Stimulated activated CD8-positive, alpha-beta memory T cell treated with anti-CD3 and anti-CD28 coated beads, Interleukin-7, amount 100 ng/mL, for 1 hour (primary cell): ENCODE results near the gene HERPUD2.

Source experiments
- DNase-seq, 2 donors: peaks; one replicate each; pipeline ENCODE4 v3.0.0-alpha.2; 2020; ENCODE audit warnings: low read depth in 2 of 2

Gene HERPUD2, protein sequence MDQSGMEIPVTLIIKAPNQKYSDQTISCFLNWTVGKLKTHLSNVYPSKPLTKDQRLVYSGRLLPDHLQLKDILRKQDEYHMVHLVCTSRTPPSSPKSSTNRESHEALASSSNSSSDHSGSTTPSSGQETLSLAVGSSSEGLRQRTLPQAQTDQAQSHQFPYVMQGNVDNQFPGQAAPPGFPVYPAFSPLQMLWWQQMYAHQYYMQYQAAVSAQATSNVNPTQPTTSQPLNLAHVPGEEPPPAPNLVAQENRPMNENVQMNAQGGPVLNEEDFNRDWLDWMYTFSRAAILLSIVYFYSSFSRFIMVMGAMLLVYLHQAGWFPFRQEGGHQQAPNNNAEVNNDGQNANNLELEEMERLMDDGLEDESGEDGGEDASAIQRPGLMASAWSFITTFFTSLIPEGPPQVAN

DNA sequence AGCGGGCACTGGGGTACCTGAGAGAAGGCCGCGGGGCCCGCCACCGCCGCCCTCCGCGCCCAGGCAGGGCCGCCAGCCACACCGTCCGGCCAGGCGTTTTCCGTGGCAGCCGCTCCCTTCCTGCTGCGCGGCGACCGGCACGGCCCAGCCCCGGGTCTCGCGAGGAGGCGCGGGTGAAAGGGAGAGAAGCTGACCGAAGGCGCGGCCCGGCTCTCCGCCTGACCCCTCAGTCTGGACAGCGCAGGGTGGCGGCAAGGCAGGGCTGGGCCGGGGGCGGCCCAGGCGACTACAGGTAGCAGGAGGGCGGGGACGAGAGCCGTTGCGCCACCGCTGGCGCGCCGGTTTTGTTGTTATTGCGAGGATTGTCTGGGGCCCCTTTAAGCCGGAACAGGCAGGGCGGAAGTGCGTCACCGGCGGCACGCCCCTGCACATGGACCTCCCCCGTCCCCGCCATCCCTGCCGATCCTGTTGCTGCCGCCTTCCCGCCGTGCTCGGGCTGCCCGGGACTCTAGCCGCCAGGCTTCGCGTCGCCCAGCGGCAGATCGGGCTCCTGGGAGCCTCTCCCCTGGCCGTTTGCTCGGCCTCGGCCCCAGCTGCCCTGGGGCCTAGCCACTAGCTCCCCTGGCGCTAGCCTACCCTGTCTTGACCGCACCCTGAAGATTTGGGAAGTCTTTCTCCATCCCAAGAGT is at the start of gene HERPUD2:
TSS of gene HERPUD2 (minus strand) at position 352 of the 689 bp plus-strand sequence. CDS start 805 bp downstream, outside the sequence.
- DNase-seq = peak; percentile 80 to 82

DNA sequence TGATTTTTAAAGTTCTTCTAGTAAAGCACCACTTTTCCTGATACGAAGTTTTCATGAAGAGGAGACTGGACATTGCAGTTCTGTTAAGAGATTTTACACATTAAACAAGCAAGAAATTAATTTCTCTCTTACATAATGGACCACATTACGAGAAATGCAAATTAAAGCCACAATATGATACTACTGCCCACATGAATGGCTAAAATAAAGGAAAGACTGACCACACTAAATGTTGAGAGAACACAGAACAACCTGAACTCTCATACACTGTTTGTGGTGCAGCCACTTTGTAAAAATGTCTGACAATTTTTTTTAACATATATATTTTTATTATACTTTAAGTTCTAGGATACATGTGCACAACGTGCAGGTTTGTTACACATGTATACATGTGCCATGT is 44.0 kb upstream of the HERPUD2 start:
- DNase-seq = no peak

DNA sequence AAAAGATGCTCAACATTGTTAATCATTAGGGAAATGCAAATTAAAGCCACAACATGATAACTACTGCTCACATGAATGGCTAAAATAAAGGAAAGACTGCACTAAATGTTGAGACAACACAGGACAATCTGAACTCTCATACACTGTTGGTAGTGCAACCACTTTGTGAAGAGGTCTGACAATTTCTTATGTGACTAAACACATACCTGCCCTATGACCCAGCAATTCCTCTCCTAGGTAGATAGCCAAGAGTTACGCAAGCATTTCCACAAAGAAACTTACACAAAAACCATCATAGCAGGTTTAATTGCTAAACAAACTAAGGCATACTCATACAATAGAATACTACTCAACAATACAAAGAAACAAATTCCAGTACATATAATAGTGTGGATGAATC is 41.8 kb upstream of the HERPUD2 start:
- no peak for DNase-seq

DNA sequence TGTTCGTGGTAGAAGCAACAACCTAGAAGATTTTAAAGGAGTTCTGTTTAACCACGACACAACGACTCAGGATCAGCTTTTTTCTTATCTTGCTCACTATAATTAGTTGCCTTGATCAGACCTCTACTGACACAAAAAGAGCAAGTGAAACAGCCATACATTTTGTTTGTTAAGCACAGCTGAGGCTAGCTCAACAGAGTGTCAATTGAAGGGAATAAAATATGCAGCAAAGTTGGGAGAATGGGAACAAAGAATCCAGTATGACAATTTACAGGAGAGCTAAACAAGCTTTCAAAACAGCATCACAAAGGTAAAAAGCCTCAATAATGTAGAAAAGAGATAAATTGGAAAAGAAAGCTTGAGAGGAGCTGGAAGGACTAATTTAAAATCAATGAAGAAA is 40.5 kb upstream of the HERPUD2 start:
- no peak for DNase-seq

DNA sequence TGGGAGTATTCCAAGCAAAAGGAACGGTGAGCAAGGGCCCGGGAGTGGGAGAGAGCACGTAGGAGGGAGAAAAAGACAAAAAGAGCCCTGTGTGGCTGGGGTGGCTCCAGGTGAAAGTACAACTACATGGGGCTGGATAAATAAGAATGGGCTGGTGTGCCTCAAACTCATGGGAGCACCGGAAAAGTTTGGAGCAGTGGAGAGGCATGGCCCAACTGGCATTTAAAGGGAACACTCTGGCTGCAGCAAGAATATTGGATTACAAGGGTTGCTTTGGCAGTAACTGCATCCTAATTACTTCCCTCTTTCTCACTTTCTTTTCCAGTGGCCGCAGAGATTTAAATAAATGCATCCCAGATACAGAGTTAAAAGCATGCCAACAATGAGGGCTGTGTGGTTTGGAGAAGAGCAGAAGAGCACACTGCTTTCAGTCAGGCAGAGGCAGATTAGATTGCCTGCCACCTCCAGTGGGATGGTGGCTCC is 39.1 kb upstream of the HERPUD2 start:
- DNase-seq = no peak

DNA sequence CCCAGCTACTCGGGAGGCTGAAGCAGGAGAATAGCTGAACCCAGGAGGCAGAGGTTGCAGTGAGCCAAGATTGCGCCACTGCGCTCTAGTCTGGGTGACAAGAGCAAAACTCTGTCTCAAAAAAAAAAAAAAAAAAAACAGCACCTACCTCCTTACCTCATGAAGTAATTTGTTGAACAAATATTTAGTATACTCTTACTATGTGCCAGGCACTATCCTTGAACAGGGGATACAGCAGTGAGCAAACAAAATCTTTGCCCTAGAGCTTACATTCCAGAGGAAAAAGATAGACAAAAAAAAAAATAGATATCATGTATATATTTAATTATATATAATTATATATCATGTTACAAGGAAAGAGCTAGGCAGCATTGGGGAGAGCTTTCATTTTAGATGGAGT is 36.4 kb upstream of the HERPUD2 start:
- no peak for DNase-seq

DNA sequence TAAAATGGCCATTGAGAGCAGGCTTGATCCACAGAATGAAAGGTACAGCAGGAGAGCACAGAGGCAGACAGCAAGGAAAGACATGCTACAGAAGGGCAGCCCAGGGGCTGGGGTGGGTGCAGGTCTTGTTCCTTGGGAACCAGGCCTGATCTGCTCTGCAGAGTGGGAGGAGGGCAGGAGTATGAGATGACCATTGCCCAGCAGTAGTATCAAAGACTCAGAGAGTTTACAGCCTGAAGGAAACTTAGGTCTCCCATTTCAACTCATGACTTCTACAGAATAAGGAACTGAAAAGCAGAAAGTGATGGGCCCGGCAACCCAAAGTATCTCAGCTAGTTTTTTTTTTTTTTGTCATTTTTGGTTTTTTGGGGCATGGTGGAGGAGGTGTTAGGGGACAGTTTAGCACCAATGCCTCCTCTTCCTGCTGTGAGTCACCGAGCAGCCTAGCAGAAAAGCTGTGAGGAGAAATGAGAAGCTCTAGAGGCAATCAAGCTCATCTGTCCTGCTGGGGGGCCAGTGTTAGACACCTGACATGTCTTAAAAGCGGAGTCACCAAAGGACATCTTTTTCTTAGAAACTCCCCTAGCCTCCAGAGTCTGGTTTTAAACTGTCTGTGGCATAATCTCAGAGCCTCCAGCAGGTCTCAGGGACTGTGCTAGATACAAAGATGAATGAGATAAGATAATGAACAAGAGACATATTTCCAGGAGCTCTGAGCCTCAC is 34.3 kb upstream of the HERPUD2 start:
- DNase-seq = peak in 1 of 2 donors; percentile 29

DNA sequence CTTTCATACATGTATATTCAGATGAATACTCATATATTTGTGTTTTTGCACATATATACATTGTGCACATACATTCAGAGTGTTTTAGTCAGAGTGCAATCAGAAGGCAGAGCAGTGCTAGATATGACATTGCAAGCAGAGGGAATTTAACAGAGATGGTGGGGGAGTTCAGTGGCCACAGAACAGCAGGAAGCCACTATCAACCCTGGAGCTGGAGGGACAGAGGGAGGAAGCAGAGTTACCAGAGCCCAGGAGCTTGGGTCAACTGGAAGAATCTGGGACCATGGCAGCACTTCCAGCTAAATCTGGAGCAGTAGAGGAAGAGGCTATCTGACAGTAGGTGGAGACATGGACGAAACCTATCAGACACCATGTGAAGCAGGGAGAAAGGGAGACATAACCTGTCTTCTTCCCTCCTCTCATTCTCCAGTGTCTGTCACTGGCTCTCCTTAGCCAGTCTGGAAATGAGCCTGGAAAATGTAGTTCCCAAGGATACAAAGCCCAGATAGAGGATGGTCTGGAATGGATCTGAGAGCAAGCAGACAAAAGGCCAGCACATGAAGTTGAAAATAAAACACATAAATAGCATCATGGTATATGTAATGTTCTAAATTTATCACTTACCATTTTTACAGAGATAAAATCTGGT is 33.6 kb upstream of the HERPUD2 start:
- no peak for DNase-seq

DNA sequence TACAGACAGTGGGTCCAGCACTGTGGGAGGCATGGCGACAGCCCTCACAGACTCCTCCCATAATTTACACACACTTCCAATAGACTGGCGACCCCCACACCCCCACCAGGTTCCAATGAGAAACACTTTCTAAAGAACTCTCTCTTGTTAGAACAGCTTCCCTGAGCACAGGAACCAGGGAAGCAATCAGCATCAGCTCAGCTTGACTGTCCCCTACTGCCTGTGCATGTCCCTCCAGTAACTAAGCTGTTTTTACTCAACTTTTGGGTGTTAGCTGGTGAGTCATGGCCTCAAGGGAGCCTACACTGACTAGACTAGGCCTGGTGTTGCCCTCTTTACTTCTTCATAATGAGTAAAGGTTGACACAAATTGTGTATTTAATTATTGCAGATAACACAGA is 32.6 kb upstream of the HERPUD2 start:
- no peak for DNase-seq

DNA sequence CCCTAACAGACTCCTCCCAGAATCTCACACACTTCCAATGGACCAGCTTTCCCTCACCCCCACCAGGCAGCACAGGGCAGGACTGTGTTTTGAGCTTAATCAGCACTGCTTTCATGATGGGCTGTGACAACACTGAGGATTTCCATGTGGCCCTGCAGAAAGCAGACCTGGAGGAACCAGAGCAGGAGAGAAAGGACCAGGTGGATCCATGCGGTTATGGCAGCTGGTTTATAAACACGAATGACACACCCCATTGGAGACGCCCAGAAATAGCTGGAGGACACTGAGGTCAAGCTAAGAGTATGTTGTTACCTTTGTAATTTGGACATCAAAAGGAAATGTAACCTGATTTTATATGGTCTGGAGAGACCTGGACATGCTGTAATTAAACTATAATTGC is 31.7 kb upstream of the HERPUD2 start:
- DNase-seq = no peak

DNA sequence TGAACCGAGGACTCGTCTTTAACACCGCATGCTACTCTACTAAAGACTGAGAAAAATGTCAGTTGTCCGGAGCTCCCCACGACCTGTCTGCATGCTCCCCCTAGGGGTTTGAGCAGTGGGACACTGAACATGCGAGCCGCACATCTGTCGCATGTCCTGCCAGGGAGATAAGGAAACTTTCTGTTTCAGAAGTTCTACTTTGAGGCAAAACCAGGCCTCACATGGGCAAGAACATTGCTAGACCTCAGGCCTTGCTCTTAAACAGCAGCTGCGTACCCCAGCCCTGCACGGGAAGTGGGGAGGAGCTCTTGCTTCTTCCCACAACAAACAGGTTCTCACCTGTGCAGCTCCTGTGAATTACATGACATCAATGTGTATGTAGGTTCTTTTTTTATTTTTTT is 30.3 kb upstream of the HERPUD2 start:
- DNase-seq = no peak

DNA sequence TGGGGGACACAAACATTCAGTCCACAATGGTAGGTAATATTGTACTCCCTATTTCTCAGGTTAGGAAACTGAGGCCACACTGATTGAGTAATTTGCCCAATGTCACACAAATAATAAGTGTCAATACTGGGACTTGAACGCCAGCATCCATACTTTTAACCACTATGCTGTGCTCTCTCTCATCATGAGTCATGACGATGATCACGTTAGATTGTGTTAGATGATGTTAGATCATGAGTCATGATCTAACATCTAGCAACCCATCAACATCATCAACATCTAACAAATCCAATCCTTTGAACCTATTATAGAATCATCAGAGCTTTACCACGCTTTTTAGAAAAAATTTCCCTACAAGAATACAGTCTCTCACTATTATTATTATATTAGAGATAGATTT is 28.1 kb upstream of the HERPUD2 start:
- DNase-seq = no peak

DNA sequence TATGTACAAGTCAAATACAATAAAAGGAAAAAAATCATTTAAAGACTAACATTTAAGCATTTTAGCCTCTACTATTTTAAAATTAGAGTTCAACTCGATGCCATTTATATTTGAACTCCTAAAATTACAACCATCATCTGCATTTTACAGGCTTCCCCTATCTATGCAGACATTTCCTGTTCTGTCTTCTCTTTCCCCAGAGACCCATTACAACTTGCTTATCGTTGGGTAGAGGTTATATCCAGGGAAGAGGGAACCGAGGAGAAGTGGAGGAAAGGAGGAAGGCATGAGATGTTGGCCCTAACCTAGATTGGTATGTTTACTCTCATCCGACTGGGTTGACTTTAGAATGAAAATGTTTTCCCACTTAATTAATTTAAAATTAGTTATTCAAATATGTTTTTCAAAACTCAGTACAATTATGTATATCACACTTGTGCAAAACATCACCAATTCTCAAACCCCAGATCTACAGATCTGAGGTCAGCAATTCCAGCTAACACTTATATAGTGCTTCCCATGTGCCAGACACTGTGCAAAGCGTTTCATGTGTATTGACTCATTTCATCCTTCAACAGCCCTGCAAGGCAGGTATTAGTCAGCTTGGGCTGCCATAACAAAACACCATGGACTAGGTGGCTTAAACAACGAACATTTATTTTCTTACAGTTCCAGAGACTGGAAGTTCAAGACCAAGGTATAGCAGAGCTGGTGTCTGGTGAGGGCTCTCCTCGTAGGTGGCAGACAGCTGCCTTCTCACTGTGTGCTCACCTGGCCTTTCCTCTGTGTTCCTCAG is 27.3 kb upstream of the HERPUD2 start:
- DNase-seq = no peak

DNA sequence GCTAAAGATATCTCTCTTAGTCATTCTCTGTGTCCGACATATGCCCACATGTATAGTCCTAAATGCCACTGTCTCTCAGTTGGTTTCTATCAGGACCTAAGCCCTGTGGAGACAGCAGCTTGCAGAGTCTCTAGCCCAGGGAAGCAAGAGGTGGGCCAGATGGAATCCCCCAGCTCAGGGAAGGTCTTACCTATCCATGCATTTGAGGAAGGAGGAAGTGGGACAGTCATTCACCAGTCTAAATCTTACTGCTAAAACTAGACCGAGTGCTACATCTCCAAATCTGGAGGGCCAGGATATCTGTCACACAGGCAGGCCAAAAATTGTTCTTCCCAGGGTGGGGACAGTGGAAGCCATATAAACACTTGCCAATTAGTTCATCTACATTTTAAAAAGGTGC is 26.4 kb upstream of the HERPUD2 start:
- DNase-seq = no peak

DNA sequence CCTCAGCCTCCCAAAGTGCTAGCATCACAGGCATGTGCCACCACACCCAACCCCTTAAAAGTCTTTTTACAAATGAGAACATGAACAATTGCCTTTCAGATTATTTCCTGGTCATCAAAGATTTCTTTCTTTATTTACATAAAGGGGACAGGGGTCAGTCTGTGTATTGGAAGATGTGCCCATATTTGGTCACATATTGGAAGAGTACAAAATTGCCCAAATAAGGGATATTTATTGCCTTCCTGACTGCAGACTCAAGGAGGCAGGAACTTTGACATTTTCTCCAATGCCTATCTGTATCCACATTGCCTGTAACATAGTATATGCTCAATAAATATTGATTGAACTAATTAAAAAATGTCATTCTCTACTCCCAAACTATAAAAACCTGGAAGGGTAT is 25.9 kb upstream of the HERPUD2 start:
- DNase-seq = no peak

DNA sequence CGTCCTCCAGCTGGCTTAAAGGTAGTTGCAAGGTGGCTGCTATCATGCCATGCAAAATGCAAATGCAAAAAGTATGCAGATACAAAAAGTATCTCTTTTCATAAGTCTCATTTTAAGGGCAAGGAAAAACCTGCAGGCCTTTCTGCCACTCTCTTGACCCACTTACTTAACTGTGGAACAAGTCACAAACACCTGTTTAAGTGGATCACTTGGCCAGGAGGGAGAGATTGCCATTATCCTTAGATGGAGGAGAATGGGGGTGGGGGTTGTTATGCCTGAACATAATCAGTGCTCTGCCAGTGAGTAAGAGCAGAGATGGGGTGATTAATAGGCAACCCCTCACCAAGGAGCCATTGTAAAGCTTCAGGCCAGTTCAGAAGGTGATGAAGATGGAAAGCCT is 25.1 kb upstream of the HERPUD2 start:
- no peak for DNase-seq

DNA sequence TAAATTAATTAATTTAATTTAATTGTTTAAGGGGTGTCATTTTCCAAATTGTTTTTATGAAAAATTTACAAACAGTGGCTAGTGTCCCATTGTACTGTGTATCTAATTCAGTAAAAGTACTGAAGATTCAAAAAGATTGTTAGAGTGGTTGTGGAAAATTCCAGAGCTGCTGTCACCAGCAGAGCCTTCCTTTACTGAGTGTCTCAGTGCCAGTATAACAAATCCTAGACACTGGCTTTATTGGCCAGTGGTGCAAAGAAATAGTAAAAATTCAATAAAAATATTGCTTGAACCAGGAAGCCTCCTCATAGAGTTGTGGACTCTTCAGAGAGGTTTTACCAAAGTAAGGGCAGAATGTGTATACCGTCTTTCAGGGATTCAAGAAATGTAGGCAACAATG is 23.1 kb upstream of the HERPUD2 start:
- DNase-seq = no peak

DNA sequence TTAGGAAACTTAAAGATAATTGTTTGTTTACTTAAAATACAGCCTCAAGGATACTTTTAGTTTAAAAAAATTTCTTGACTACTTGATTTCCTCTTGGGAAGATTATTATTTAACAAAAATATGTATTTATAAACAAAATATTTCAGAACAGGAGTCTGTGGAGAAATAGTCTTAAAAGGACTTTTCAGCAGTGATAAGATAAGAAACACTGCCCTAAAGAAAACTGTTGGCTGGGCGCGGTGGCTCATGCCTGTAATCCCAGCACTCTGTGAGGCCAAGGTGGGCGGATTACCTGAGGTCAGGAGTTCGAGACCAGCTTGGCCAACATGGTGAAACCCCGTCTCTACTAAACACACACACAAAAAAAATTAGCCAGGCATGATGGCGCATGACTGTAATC is 22.6 kb upstream of the HERPUD2 start:
- no peak for DNase-seq

DNA sequence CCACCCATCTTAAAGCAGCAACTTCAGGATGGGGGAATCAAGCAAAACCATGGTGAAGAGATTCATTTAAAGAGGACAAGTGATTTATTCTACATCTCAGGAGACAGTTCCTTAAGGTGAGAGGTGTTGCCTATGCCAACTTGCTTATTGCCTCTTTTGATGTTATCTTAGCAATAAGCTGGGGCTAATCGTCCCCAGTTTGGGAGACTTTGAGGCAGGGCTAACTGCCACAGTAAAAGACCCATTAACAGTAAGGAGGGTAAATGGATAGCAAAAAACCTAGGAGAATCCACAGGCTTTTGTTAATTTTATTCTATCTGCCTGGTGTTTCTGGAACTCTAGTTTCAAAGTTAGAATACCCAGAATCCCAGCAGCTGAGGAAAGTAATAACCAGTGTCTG is 22.1 kb upstream of the HERPUD2 start:
- DNase-seq = no peak

DNA sequence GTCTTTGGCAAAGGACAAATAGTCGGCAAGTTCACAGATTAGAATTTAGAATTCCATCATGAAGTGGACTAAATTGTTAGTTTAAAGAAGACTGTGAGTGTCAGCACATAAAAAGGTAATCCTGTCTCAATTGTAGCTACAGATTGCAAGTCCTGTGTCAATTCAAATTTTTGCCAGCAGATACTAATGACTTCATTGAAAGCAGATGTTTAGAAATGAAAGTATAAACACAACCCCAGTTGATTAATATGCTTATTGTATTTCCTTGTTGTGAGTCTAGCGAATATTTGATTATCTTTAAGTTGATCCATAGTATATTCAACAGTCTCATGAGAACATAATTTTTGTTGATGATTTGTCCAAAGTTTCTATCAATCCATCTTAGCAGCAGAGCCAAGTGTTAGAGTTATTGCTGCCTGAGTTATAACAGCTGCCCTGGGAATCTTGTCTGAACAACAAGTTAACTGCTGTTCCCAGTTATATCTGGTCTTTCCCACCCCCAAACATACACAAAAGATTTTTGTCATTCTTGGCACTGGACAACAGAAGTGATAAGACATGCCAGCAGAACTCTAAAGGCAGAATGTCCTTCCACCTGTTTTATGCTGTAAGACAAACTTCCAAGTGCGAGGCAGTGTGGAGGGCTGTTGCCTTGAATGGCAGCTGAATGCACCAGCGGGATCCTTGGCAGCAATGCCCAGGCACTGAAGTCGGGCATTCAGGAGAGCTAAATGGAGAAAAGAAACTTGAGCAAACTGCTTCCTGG is 21.3 kb upstream of the HERPUD2 start:
- DNase-seq = no peak
